ENCODE measurements around the gene EIF3K.
A peak's percentile ranks its signal among the peaks of the same experiment; 100 is the strongest.

Gene EIF3K

DNA sequence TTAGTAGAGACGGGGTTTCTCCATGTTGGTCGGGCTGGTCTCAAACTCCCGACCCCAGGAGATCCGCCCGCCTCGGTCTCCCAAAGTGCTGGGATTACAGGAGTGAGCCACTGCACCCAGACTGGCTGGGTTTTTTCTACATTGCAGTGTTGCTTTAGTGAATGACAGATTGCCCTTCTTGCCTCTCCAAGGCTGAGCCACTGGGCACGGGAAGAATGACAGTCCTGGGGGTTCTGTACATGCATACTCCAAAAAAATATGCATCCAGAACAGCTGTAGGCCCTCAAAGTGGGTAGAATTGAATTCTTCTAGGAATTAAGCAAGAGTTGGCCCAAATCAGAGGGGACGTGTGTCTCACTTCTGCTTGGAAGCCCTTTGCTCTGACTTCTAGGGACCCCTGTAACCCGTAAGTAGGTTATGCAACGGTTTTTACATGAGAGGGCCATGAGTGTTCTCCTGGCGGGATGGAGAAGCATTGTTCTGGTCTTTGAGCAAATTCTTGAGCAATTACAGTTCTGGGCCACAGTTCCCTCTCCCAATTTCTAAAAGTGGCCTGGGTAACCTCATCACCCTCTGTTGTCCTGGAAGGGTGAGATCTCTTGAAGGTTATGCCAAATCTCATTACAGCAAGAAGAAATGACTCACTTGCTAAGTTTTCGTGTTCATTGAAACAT, 32.1 kb downstream of the EIF3K start:
- DNase-seq, result no peak

- no peak for DNase-seq
Observed at GRCh38 chr19:38653028-38653571, 34.1 kb downstream of the EIF3K start.

GRCh38 chr19:38654628-38655055, 35.7 kb downstream of the EIF3K start:
- no peak for DNase-seq

GRCh38 chr19:38655148-38655824, 36.3 kb downstream of the EIF3K start:
- peak in 1 of 2 donors; percentile 34 for DNase-seq

GRCh38 chr19:38656171-38656981, 37.4 kb downstream of the EIF3K start:
- peak in 1 of 2 donors; percentile 69 for DNase-seq

- DNase-seq, result peak in 1 of 2 donors; percentile 46
Observed at GRCh38 chr19:38657633-38658222, 38.7 kb downstream of the EIF3K start.

DNA sequence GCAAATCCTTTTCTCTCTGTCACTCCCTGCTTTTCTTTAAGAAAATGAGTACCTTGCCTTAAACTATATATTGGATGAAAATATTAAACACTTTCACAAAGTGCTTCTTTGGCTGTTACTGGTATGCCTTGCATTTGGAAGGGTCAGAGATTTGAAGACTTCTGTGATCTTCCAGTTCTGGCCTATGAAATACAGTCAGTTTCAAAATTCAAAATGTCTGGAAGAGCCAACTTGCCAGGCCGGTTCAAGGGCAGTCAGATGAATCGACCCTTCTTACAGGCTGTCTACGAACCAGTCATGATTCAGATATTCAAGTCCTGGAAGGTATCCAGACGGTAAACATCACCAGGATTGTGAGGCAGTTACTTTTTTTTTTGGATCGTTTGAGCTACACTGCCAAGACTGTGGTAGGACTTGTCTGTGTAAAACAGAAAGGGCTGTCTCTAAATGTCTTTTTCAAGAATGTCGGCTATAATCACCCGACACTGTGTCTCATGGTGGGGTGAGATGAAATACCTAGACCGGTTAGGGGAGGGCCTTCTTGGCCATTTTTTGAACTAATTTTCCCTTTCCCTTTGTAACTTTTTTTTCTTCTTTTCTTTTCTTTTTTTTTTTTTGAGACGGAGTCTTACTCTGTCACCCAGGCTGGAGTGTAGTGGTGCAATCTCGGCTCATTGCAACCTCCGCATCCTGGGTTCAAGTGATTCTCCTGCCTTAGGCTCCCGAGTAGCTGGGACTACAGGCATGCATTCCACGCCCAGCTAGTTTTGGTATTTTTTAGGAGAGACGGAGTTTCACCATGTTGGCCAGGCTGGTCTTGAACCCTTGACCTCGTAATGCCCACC, 39.7 kb downstream of the EIF3K start:
- no peak for DNase-seq

GRCh38 chr19:38660724-38661123, 41.7 kb downstream of the EIF3K start:
- no peak for DNase-seq

- no peak for DNase-seq
Observed at GRCh38 chr19:38661136-38661535, 42.1 kb downstream of the EIF3K start.

- no peak for DNase-seq
Observed at GRCh38 chr19:38661996-38662395, 43.0 kb downstream of the EIF3K start.

DNA sequence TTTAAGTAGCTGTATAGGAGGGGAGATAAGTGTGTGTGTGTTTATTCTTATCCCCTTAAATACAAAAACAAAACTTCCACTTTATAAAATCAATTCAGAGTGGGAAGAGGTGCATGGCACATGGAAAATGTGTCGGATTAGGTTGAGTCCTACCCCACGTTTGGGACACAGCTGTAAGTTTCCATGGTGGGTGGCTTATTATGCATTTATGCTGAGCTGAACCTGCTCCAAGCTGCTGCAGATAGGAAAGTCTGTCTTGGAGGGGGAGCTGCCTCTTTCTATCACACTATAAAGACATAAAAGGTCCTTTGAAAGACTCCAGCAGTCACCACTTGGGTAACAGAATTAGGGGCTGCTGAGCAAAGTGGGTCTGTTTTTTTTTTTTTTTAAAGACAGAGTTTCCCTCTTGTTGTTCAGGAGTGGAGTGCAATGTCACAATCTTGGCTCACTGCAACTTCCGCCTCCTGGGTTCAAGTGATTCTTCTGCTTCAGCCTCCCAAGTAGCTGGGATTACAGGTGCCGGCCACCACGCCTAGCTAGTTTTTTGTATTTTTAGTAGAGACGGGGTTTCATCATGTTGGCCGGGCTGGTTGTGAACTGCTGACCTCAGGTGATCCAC, 43.7 kb downstream of the EIF3K start:
- no peak for DNase-seq

DNA sequence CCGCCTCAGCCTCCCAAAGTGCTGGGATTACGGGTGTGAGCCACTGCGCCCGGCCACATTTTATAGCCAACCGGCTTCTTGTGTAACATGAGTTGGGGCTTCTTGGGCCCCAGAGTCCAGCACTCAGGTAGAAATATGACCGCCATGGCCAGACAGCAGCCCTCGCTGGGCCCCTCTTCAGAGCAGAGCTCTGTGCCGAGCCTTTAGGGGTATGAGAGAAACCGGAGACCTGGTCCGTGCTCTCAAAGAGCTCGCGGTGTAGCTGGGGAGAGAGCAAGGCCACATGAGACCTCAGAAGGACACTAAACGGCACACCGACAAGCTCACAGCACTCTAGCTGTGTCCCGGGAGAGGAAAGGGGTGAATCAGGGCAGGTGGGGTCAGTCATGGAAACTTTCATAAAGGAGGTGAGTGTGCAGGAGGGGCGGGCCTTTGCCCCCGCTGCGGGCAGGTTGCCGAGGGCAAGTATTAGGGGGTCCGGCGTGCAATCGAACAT, 44.2 kb downstream of the EIF3K start:
- no peak for DNase-seq

DNA sequence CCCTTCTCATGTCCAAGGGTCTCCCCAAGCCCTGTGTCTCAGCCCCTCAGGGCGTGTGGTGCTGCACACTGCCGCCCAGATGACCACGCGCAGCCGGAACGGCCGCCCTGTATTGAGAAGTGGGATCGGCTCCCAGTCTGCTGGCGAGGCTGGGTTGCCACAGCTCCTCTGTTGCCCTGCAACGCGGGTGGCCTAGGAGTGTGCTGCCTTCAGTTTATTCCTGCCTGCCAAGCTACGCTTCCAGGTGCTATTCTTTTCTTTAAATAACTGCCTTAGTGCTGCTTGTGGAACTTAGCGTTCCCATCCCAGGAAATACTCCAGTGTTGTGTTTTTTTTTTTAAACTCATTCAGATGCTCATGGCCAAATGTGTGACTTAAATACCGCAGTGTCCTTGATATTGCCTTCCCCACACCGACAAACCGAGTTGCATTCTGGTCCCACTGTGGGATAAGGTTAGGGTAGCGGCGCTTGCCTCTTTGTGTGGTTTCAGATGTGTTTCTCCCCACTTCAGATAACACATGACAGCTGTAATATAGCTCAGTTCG, 45.0 kb downstream of the EIF3K start:
- peak in 1 of 2 donors; percentile 49 for DNase-seq

DNA sequence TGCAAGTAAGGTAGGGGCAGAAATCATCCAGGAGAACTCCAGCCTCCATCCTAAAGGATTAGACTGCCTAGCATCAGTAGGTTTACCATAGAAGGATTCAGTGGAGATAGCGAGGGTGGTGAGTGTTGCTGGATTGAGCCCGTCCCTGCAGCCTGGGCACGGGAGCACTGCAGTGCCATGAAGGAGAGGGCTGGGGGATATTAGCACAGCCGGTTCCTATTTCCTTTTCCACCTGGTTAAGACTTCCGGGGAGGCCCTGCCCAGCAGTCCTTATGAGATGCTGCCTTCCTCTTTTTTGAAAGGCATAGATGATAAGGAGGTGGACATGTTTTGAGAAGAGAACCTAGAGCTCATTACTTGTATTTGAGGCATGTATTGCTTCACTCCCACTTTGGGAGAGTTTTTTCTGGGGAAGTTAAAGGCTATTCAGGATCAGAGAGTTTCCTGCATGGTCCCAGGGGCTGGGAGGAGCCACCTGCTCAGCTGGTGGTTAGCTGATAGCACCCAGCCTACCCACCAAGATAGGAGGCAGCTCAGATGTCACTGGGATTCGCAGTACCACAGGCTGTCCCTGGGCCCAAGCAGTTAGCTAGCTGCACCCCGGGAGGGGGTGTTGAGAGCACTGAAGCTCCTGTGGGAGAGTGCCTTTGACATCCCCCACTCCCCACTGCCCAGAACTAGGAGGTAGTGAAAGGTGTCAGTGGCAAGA, 45.7 kb downstream of the EIF3K start:
- no peak for DNase-seq

GRCh38 chr19:38665219-38665931, 46.4 kb downstream of the EIF3K start:
- no peak for DNase-seq

DNA sequence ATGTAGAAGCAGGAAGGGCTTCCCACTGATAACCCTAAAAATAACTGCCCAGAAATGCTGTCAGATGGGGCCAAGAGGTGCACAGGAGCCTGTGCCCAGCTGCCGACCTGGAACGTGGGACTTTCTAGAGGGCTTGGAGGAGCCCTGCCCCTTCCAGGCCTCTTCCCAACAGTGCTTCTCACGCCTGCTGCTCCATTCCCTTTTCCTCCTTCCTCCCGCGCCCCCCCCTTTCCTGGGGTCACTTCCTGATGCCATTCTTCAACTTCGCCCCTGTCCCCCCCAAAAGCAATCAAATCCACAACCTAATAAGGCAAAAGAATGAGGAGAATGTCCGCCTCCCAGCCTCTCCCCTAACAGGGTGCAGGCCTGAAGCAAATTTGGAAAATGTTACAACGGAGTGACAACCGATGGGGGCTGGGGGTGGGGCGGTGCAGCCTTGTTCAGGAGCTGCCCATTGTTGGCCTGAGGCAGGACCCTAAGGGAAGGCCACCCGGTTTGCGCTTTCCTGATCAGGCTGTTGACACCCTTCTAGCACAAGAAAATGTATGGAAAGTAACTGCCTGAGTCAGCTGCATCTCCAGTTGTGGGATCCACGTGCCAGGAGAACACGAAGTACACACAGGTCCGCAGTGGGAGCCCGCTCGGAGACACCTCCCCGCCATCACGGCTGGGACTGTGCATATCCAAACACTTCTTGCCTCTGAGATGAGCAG, 47.1 kb downstream of the EIF3K start:
- DNase-seq, result no peak

- peak; percentile 65 to 84 for DNase-seq
Observed at GRCh38 chr19:38666663-38667511, 47.9 kb downstream of the EIF3K start.

- no peak for DNase-seq
Observed at GRCh38 chr19:38667661-38668171, 48.7 kb downstream of the EIF3K start.

All from CD4-positive, alpha-beta T cell treated with Interferon alpha-2 for 1 hour (primary cell).